GM10248 (cell line): Measurements from ENCODE around the gene ATP13A4.
"Not testable (repeated sequence)": the region's sequence is repeated elsewhere in the genome, so short reads cannot be mapped to it uniquely, and the experiment has no call there.

ENCODE experiments used
- CTCF ChIA-PET: fragments of 300-600 bp; sonication (Branson Sonifier 250); formaldehyde crosslinking; extraction: SDS; loops from one replicate; lab custom pipeline; 2021; ENCODE audit warnings: antibody characterized with exemption; lab: Yijun Ruan, JAX
- POLR2A ChIA-PET: fragments of 350-650 bp; sonication (Branson Sonifier 250); formaldehyde crosslinking; extraction: SDS; loops from one replicate; lab custom pipeline; 2020; ENCODE audit warnings: antibody characterized with exemption; lab: Yijun Ruan, JAX
- DNase-seq: peaks from one replicate; pipeline ENCODE4 v3.0.0; 2012; ENCODE audit errors: extremely low spot score
- CTCF ChIP-seq: IDR thresholded peaks from 2 replicates; pipeline ENCODE4 v1.5.1; 2012; ENCODE audit warnings: mild to moderate bottlenecking, low read depth; ENCODE audit errors: extremely low read depth, missing control alignments, control extremely low read depth

ATP13A4 gene

GRCh38 chr3:193552923-193553322, 1.8 kb downstream of the ATP13A4 start:
- ChIA-PET POLR2A (no interaction called here), CTCF (interaction anchor here (0.8 kb wide), 2 partner anchors 15 to 20 kb away, joined by 3 read pairs; no protein-coding TSS in a partner anchor)
- no peak for TF ChIP-seq CTCF
- no peak for DNase-seq

- ChIA-PET POLR2A (no interaction called here), CTCF (no interaction called here)
- DNase-seq, result no peak
- TF ChIP-seq CTCF, result no peak
Observed at GRCh38 chr3:193548406-193548805, 6.3 kb downstream of the ATP13A4 start.

- CTCF ChIA-PET, result no interaction called here
- no peak for TF ChIP-seq CTCF
- POLR2A ChIA-PET, result no interaction called here
- DNase-seq, result no peak
Observed at GRCh38 chr3:193546129-193546528, 8.6 kb downstream of the ATP13A4 start.

DNA sequence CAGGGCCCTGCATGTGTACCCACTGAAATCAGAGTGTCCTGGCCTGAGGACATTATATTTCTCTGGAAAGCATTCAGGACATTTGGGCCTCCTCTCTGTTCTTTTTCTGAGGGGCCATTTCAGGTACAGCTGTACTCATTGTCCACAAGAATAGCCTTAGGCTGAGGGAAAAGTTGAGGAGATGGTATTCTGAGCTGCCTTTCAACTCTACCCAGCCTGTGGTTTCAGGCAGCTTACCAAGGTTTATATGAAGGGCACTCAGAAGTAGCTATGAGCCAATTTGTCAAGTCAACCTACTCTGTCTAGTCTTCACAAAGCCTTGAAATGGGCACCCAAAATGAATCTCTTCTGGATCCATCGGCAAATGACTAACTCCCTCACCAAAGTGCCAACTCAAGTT, 9.4 kb downstream of the ATP13A4 start:
- POLR2A ChIA-PET, result no interaction called here
- CTCF ChIA-PET, result interaction anchor here (0.7 kb wide), 1 partner anchor 12 kb away, joined by 3 read pairs; no protein-coding TSS in a partner anchor
- no peak for DNase-seq
- no peak for TF ChIP-seq CTCF

DNA sequence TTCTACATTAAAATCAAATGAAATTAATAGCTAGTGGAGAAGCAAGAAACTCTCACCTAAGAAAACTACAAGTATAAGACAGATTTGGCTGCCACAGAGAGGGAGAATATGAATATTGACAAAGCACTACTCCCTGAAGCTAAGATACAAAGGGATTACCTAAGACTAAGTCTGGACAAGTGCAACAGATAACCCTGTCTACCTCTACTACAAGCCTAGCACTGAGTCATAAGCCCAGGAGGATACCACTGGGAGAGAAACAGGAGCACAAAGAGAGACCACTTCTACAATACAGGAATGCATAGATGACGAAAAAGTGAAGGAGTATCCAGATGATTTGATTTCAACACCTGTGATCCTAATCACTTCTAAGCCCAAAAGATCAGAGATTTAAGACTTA, 10.4 kb downstream of the ATP13A4 start:
- ChIA-PET CTCF (interaction anchor here (1.4 kb wide), 1 partner anchor 529 kb away, joined by 3 read pairs; no protein-coding TSS in a partner anchor), POLR2A (no interaction called here)
- no peak for DNase-seq
- no peak for TF ChIP-seq CTCF

DNA sequence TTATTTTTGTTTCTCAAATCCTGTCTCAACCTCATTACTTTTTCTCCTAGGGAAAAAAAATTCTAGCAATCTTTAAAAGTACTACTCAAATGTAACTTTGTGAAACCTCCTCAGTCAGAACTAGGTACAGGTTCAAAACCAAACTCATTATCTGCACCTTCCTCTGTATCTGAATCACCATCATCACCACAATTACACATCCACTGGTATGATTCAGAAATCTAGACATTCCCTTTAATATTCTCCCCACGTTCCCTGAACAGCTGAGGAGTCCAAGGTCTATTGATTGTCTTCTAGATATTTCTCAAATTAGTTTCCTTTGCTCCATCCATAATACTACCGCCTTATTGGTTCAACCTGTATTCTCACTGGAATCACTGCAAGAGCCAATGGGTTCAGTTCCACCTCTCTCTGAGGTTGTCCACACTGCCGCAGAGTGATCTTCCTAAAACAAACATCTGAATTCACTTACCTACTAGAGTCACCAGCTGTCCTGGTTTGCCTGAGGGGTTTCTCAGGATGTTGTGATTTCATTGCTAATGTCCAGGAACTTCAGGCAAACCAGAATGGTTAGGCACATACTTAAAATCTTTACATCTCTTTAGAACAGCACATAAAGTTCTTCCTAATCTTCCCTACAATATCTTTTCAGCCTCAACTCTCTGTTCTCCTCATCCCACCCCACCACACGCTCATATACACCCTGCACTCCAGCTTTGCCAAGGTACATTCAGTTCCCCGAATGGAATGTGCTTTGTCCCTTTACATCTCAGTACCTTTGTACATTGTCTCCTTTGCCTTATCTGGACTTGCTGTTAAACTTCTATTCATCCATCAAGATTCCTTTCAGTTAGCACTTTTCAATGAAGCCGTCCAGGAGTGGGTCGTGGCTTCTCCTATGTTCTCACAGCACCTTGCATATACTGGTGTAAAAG, 24.2 kb downstream of the ATP13A4 start:
- ChIA-PET POLR2A (no interaction called here), CTCF (no interaction called here)
- no peak for DNase-seq
- TF ChIP-seq CTCF, result no peak

- POLR2A ChIA-PET, CTCF ChIA-PET, DNase-seq: not testable (repeated sequence)
Observed at GRCh38 chr3:193526085-193526484, 28.6 kb downstream of the ATP13A4 start.
